GM12878 (cell line): ENCODE results near the gene KCNJ12. TPM values are rescaled to one million over a fixed set of nuclear protein-coding genes. Genes with fewer than 3 reads are reported as not detected.
"Not testable (repeated sequence)": the region's sequence is repeated elsewhere in the genome, so short reads cannot be mapped to it uniquely, and the experiment has no call there.

Experiments used
- ATAC-seq: fragments of 200-7000 bp; cut with Tn5 transposase; 3 replicates; pipeline ENCODE4 v1.9.1; 2020; ENCODE audit warnings: mild to moderate bottlenecking, moderate library complexity
- BruUV-seq: library from RNA; stranded (reverse); fragments of 400-500 nt; replicated peaks from 2 replicates; lab custom pipeline; 2021; lab: Mats Ljungman, UMichigan
- CTCF ChIA-PET: fragments of 300-600 bp; sonication (Branson Sonifier 250); formaldehyde crosslinking; extraction: SDS; loops from one replicate; lab custom pipeline; 2021; ENCODE audit warnings: inconsistent platforms; lab: Yijun Ruan, JAX
- POLR2A ChIA-PET: fragments of 350-600 bp; formaldehyde crosslinking; extraction: SDS; loops from one replicate; lab custom pipeline; 2021; ENCODE audit warnings: inconsistent platforms; lab: Charles Lee
- RAD21 ChIA-PET: fragments of 300-600 bp; sonication (Branson Sonifier 250); formaldehyde crosslinking; loops from one replicate; lab custom pipeline; 2023; ENCODE audit warnings: antibody characterized with exemption; ENCODE audit not compliant: unreplicated experiment; lab: Charles Lee
- SMC1A ChIA-PET: fragments of 300-600 bp; sonication (Branson Sonifier 250); formaldehyde crosslinking; loops from one replicate; lab custom pipeline; 2023; ENCODE audit not compliant: unreplicated experiment, uncharacterized antibody; lab: Charles Lee
- DNase-seq: peaks from one replicate; pipeline ENCODE4 v3.0.0-alpha.2; 2011; ENCODE audit warnings: low read depth, low spot score
- FAIRE-seq: peaks from 3 replicates; lab custom pipeline; 2011; peaks lifted over from hg19 to GRCh38; lab: Jason Lieb, UNC
- H2AFZ ChIP-seq: 2 replicates; pipeline ENCODE4 v1.6.0; 2011; ENCODE audit warnings: low read depth, low read length, control low read depth; ENCODE audit not compliant: control insufficient read depth
- H3K27ac ChIP-seq: 2 replicates; pipeline ENCODE4 v1.5.1; 2011; ENCODE audit warnings: control low read depth; ENCODE audit not compliant: control insufficient read depth, insufficient read depth
- H3K27me3 ChIP-seq, 2 experiments: replicated peaks in 1 of 2; 2 replicates each; pipeline versions ENCODE4 v1.6.0 to v1.6.1; 2011; ENCODE audit warnings: low read length in 1 of 2; ENCODE audit not compliant: control insufficient read depth in 2 of 2, insufficient read depth in 2 of 2
- H3K36me3 ChIP-seq, 2 experiments: 2 replicates each; pipeline ENCODE4 v1.5.1; 2011; ENCODE audit warnings: low read length in 1 of 2; ENCODE audit not compliant: control insufficient read depth in 2 of 2, insufficient read depth in 2 of 2
- H3K4me1 ChIP-seq: 2 replicates; pipeline ENCODE4 v1.6.1; 2011; ENCODE audit warnings: mild to moderate bottlenecking, low read length, moderate library complexity, mixed read lengths; ENCODE audit not compliant: control insufficient read depth, insufficient read depth
- H3K4me2 ChIP-seq: 2 replicates; pipeline ENCODE4 v1.6.0; 2011; ENCODE audit warnings: control low read depth; ENCODE audit not compliant: control insufficient read depth, insufficient read depth
- H3K4me3 ChIP-seq: fragments of 200-600 bp; sonication (generic); 2 replicates; pipeline ENCODE4 v1.5.1; 2016
- H3K79me2 ChIP-seq: 2 replicates; pipeline ENCODE4 v1.6.0; 2011; ENCODE audit warnings: low read length; ENCODE audit not compliant: control insufficient read depth, insufficient read depth
- H3K9ac ChIP-seq: 2 replicates; pipeline ENCODE4 v1.8.0; 2011; ENCODE audit warnings: low read length, control low read depth, mixed read lengths; ENCODE audit not compliant: control insufficient read depth, insufficient read depth
- H3K9me3 ChIP-seq: replicated peaks from 3 replicates; pipeline ENCODE4 v1.5.1; 2011; ENCODE audit warnings: mild to moderate bottlenecking, low read length; ENCODE audit not compliant: control insufficient read depth, insufficient read depth
- H4K20me1 ChIP-seq: 2 replicates; pipeline ENCODE4 v1.6.0; 2011; ENCODE audit not compliant: control insufficient read depth, insufficient read depth
- WGBS: methylation state at CpG from one replicate; pipeline ENCODE4 v1.1.6; 2016; ENCODE audit warnings: low lambda C conversion rate; ENCODE audit not compliant: insufficient replicate concordance, insufficient coverage; ENCODE audit errors: missing lambda C conversion rate; 5-methylcytosine and 5-hydroxymethylcytosine counted together
- in situ Hi-C: fragments of 300-500 bp; cut with MboI; formaldehyde crosslinking; loops from 9 replicates; pipeline ENCODE4 v1.14.3; 2018; ENCODE audit warnings: mixed read lengths
- intact Hi-C: fragments of 100-400 bp; cut with micrococcal nuclease; formaldehyde crosslinking; loops from one replicate; pipeline ENCODE4 v1.14.2; 2022; ENCODE audit not compliant: unreplicated experiment
- polyA plus RNA-seq, 11 experiments: library from polyadenylated mRNA; depleted of rRNA in 4 of 11; unstranded in 6 of 11; stranded (reverse) in 5 of 11; fragments of >200 nt; fragmentation: Nextera tagmentation in 4 of 11; fragmentation: Illumina TruSeq in 1 of 11; extraction: Ambion mirVana in 4 of 11; extraction: Trizol in 1 of 11; gene quantifications; 1 replicate in 1 of 11; 2 replicates in 10 of 11; pipeline versions ENCODE4 v1.2.1 to v1.2.3, GENCODE V29; 2011 to 2016; ENCODE audit warnings: inconsistent platforms in 2 of 11, missing spikeins in 2 of 11, low read depth in 1 of 11
- total RNA-seq, 4 experiments: library from RNA; depleted of rRNA in 3 of 4; stranded (reverse); fragments of >200 nt in 3 of 4; fragmentation: Illumina TruSeq in 1 of 4; extraction: Trizol in 1 of 4; gene quantifications; 2 replicates each; pipeline versions ENCODE4 v1.2.1 to v1.2.3, GENCODE V29; 2013 to 2021

Gene KCNJ12
- total and polyA plus RNA-seq, 10 of the 15 experiments (the other 5 are each of a cell fraction or from before 2014, with no cell fraction given), result 0.04 to 0.21 (median 0.09) TPM; not detected in 3

DNA sequence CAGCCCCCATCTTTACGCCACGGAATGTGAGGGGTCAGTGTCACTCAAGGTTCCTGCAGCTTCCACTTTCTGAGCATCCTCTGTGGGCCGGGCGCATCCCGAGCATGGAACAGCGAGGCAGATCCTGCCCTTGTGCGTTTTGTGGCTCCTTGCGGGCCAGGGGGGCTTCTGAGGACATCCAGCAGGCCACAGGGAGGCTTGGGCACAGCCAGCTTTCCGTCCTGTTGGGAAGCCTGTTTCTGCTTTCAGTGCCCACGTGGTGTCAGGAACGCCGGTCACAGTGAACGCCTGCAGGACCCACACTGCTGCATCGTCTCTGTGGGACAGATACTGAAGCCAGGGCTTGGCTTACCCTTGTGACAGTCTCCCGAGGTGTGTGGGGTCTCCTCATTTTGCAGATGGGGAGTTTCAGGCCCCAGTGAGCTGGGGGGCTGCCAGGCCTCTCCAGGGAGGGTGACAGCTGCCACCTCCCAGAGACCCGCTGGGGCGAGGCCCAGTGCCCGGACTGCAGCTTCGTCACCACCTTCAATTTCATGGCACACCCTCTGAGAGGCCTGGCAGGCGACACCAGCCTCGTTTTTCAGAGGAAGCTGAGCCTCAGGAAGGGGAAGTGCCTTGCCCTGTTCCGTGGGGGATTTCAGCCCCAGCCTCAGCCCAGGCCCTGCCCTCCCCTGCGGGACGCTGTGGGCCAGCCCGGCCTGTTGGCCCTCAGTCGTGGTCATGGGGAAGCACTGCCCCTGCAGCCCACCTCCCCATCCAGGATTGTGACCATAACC, 29.0 kb downstream of the KCNJ12 start:
- H3K4me3 ChIP-seq, H3K36me3 ChIP-seq, H3K27me3 ChIP-seq, H3K4me2 ChIP-seq, H3K4me1 ChIP-seq, RAD21 ChIA-PET, H3K27ac ChIP-seq, FAIRE-seq, H3K9ac ChIP-seq, in situ Hi-C loops, DNase-seq, H3K79me2 ChIP-seq, SMC1A ChIA-PET, CTCF ChIA-PET, BruUV-seq, H3K9me3 ChIP-seq, ATAC-seq, POLR2A ChIA-PET, intact Hi-C loops, H2AFZ ChIP-seq, H4K20me1 ChIP-seq: not testable (repeated sequence)
- 9% methylated on average over 22 of the region's 26 CpGs for whole genome bisulfite sequencing

DNA sequence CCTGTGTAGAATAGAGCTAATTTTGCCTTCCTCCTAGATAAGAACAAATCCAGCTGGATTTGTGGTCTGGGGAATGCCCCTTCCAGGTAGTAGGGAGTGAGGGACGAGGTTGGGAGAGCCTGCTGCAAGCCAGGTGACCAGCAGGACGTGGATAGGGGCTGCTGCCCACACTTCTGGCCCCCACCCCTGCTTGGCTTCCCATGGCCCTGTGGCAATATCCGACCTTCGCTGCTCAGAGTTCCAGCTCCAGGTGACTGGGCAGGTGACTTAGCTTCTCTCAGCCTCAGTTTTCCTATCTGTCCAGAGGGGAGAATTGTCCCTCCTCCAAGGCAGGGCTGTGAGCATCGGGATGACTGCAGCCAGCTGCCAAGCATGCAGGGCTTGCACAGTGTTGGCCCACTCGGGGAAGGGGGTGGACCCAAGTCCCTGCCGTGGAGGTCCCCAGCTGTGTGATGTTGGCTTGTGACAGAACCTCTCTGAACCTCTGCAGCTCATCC, 29.8 kb downstream of the KCNJ12 start:
- H3K36me3 ChIP-seq, H3K9ac ChIP-seq, intact Hi-C loops, BruUV-seq, FAIRE-seq, ATAC-seq, H3K4me2 ChIP-seq, POLR2A ChIA-PET, CTCF ChIA-PET, H3K79me2 ChIP-seq, SMC1A ChIA-PET, H3K4me1 ChIP-seq, H3K9me3 ChIP-seq, H4K20me1 ChIP-seq, in situ Hi-C loops, RAD21 ChIA-PET, H3K4me3 ChIP-seq, DNase-seq, H3K27me3 ChIP-seq, H2AFZ ChIP-seq, H3K27ac ChIP-seq: not testable (repeated sequence)
- WGBS, result 20% methylated on average over 7 of the region's 7 CpGs

DNA sequence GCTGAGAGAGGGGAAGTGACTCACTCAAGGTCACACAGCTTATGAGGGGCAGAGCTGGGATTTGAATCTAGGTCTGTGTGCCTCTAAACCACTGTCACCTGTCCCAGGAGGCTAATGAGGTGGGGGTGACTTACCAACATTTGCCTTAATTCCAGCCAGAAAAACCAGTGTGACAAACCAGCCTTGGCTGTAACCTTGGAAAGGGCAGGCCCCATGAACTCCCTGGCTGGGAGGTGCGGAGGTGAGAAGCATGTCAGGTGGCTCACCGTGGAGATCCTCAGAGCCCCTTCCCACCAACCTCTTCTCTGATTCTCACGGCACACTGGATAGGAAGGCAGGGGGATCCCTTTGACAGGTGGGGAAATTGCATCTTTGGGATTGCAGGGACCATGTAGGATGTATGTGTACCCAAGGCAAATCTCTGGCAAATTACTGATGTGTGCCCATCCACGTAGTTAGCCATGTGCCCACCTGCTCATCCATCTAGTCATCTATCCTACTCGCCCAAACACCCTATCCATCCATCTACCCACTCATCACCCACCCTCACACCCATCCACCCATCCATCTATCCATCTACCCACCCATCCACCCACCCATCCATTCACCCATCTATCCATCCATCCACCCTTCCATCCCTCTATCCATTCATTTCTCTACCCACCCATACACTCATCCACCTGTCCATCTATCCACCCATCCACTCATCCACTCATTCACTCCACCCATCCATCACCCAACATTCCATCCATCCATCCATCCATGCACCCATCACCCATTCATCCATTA, 30.7 kb downstream of the KCNJ12 start:
- H3K36me3 ChIP-seq, CTCF ChIA-PET, H3K27ac ChIP-seq, H2AFZ ChIP-seq, BruUV-seq, H3K79me2 ChIP-seq, ATAC-seq, H3K9me3 ChIP-seq, POLR2A ChIA-PET, H3K4me3 ChIP-seq, H3K4me2 ChIP-seq, SMC1A ChIA-PET, H4K20me1 ChIP-seq, H3K4me1 ChIP-seq, intact Hi-C loops, H3K27me3 ChIP-seq, RAD21 ChIA-PET, H3K9ac ChIP-seq, DNase-seq, in situ Hi-C loops, FAIRE-seq: not testable (repeated sequence)
- 27% methylated on average over 4 of the region's 5 CpGs for WGBS
